MM.1S (cell line): ENCODE data around the gene AHCYL1.

Experiments
- EZH2 ChIP-seq: fragments of 300-600 bp; sonication (generic); optimal IDR thresholded peaks from 2 replicates; pipeline ENCODE3; 2017; ENCODE audit warnings: low read depth, mild to moderate bottlenecking, antibody characterized with exemption, low read length, mixed read lengths
- TF ChIP-seq, protein P1 (sequence below): fragments of 300-600 bp; sonication (generic); IDR thresholded peaks from 2 replicates; pipeline ENCODE4 v1.5.1; 2016; ENCODE audit warnings: antibody characterized with exemption, low read length, mixed read lengths

GRCh38 chr1:109977657-109978378 lies 6.7 kb upstream of the AHCYL1 start:
- TF ChIP-seq, protein P1, sequence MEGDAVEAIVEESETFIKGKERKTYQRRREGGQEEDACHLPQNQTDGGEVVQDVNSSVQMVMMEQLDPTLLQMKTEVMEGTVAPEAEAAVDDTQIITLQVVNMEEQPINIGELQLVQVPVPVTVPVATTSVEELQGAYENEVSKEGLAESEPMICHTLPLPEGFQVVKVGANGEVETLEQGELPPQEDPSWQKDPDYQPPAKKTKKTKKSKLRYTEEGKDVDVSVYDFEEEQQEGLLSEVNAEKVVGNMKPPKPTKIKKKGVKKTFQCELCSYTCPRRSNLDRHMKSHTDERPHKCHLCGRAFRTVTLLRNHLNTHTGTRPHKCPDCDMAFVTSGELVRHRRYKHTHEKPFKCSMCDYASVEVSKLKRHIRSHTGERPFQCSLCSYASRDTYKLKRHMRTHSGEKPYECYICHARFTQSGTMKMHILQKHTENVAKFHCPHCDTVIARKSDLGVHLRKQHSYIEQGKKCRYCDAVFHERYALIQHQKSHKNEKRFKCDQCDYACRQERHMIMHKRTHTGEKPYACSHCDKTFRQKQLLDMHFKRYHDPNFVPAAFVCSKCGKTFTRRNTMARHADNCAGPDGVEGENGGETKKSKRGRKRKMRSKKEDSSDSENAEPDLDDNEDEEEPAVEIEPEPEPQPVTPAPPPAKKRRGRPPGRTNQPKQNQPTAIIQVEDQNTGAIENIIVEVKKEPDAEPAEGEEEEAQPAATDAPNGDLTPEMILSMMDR, result no peak
- TF ChIP-seq EZH2, result no peak
